ENCODE measurements around the gene ZKSCAN5.
A peak's percentile ranks its signal among the peaks of the same experiment; 100 is the strongest.

DNA sequence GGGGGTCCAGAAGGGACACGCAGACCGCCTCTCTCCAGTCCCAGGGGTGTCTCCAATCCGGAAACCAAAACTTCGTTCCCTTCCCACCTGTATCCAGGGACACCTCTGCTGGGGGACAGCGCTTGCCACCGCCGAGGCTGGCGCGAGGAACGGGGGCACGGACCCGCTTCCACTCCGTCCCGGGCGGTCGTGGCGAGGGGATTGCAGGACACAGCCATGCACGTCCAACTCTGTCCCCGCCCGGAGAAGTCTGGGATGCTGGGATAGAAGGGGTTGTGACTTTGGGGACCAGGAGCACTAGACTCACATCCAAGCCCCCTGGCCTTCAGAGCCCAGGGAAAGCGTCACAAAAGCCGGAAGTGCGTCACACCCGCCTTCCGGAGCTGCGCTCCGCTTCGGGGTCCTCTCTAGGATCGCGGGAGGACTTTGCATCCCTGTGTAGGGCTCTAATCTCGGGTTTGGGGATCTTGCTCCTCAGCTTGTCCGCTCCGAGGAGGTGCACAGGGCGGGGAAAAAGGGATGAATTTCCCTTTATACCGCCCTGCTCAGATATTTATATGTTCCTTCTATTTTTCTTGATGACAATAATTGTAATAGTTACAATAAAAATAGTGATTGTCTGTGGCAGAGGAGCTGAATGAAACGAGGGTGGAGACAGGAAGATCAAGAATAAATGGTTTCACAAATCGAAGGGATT, 47.5 kb downstream of the ZKSCAN5 start, which contains the start of gene FAM200A:
- TF ChIP-seq POLR2AphosphoS5 (IDR thresholded peaks at IDR 0.05): peak; percentile 86 to 95 (median 89)
- no peak for TF ChIP-seq CTCF (IDR thresholded peaks at IDR 0.05)
